HepG2 (cell line): ENCODE results near the gene HPCAL1. TPM values are rescaled to one million over a fixed set of nuclear protein-coding genes. Genes with fewer than 3 reads are reported as not detected.

Experiments
- CEBPB ChIP-seq: IDR thresholded peaks from 2 replicates; pipeline ENCODE4 v1.6.1; 2011; ENCODE audit warnings: low read depth, low read length, improper control_type of control experiment, borderline replicate concordance
- DNMT1 ChIP-seq: sonication (generic); formaldehyde crosslinking; IDR thresholded peaks from 2 replicates; pipeline ENCODE4 v1.5.1; 2020; ENCODE audit warnings: mild to moderate bottlenecking, missing genetic modification reagents
- FOXJ3 ChIP-seq: sonication (generic); formaldehyde crosslinking; IDR thresholded peaks from 2 replicates; pipeline ENCODE4 v1.4.0; 2020; ENCODE audit warnings: missing genetic modification reagents, mild to moderate bottlenecking, borderline replicate concordance
- MAFK ChIP-seq, 2 experiments: IDR thresholded peaks in 1 of 2; conservative IDR thresholded peaks in 1 of 2; 2 replicates each; pipeline ENCODE4 v1.6.1; 2011; ENCODE audit warnings: improper control_type of control experiment in 2 of 2, low read length in 2 of 2
- MAX ChIP-seq: IDR thresholded peaks from 2 replicates; pipeline ENCODE4 v1.6.1; 2012; ENCODE audit warnings: inconsistent platforms
- MAZ ChIP-seq, 2 experiments: sonication (generic) in 1 of 2; formaldehyde crosslinking in 1 of 2; IDR thresholded peaks; 2 replicates each; pipeline versions ENCODE4 v1.5.0 to v1.6.1; 2012 to 2020; ENCODE audit warnings: low read depth in 2 of 2, mild to moderate bottlenecking in 2 of 2, borderline replicate concordance in 1 of 2, improper control_type of control experiment in 1 of 2, low read length in 1 of 2, missing genetic modification reagents in 1 of 2, moderate library complexity in 1 of 2
- MXI1 ChIP-seq: IDR thresholded peaks from 3 replicates; pipeline ENCODE4 v1.6.1; 2012; ENCODE audit warnings: low read depth, low read length, inconsistent platforms, borderline replicate concordance
- NCOA2 ChIP-seq: sonication (generic); formaldehyde crosslinking; IDR thresholded peaks from 2 replicates; pipeline ENCODE4 v1.8.0; 2022; ENCODE audit warnings: inconsistent platforms
- NFATC3 ChIP-seq: sonication (generic); formaldehyde crosslinking; IDR thresholded peaks from 2 replicates; pipeline ENCODE4 v1.5.1; 2020; ENCODE audit warnings: mild to moderate bottlenecking, missing genetic modification reagents
- PHF20 ChIP-seq: sonication (generic); formaldehyde crosslinking; IDR thresholded peaks from 2 replicates; pipeline ENCODE4 v1.5.0; 2020; ENCODE audit warnings: mild to moderate bottlenecking, missing genetic modification reagents
- TARDBP ChIP-seq: sonication (generic); formaldehyde crosslinking; IDR thresholded peaks from 2 replicates; pipeline ENCODE4 v1.8.0; 2022; ENCODE audit warnings: mild to moderate bottlenecking, missing genetic modification reagents
- TBX3 ChIP-seq: fragments of 450-650 bp; IDR thresholded peaks from 2 replicates; pipeline ENCODE4 v1.6.1; 2017; ENCODE audit warnings: antibody characterized with exemption, mild to moderate bottlenecking, inconsistent platforms, borderline replicate concordance
- TEAD3 ChIP-seq: optimal IDR thresholded peaks from 2 replicates; pipeline ENCODE3; 2016; ENCODE audit warnings: borderline replicate concordance
- TIGD3 ChIP-seq: sonication (generic); formaldehyde crosslinking; IDR thresholded peaks from 2 replicates; pipeline ENCODE4 v1.5.1; 2020; ENCODE audit warnings: mild to moderate bottlenecking, missing genetic modification reagents, borderline replicate concordance
- ZBTB26 ChIP-seq: IDR thresholded peaks from 2 replicates; pipeline ENCODE4 v1.6.1; 2016; ENCODE audit warnings: missing compliant biosample characterization, missing genetic modification reagents, borderline replicate concordance
- ZFAT ChIP-seq: sonication (generic); formaldehyde crosslinking; conservative IDR thresholded peaks from 2 replicates; pipeline ENCODE4 v1.8.1; 2023; ENCODE audit warnings: missing genetic modification reagents, inconsistent platforms
- ZMYM4 ChIP-seq: sonication (generic); formaldehyde crosslinking; IDR thresholded peaks from 2 replicates; pipeline ENCODE4 v1.8.1; 2023; ENCODE audit warnings: mild to moderate bottlenecking, missing genetic modification reagents
- ZNF232 ChIP-seq: sonication (generic); formaldehyde crosslinking; IDR thresholded peaks from 2 replicates; pipeline ENCODE4 v1.4.0; 2020; ENCODE audit warnings: missing genetic modification reagents, borderline replicate concordance
- ZNF280B ChIP-seq: sonication (generic); formaldehyde crosslinking; IDR thresholded peaks from 2 replicates; pipeline ENCODE4 v1.5.0; 2020; ENCODE audit warnings: missing genetic modification reagents, mild to moderate bottlenecking, borderline replicate concordance
- ZNF496 ChIP-seq: sonication (generic); formaldehyde crosslinking; IDR thresholded peaks from 2 replicates; pipeline ENCODE4 v1.8.1; 2023; ENCODE audit warnings: mild to moderate bottlenecking, moderate library complexity, missing genetic modification reagents; ENCODE audit not compliant: insufficient replicate concordance
- ZNF563 ChIP-seq: sonication (generic); formaldehyde crosslinking; IDR thresholded peaks from 2 replicates; pipeline ENCODE4 v1.8.0; 2022; ENCODE audit warnings: mild to moderate bottlenecking, moderate library complexity, missing genetic modification reagents
- ZNF570 ChIP-seq: sonication (generic); formaldehyde crosslinking; IDR thresholded peaks from 2 replicates; pipeline ENCODE4 v1.4.0; 2020; ENCODE audit warnings: mild to moderate bottlenecking, missing genetic modification reagents, borderline replicate concordance
- ZNF576 ChIP-seq: sonication (generic); formaldehyde crosslinking; IDR thresholded peaks from 2 replicates; pipeline ENCODE4 v1.4.0; 2020; ENCODE audit warnings: mild to moderate bottlenecking, missing genetic modification reagents
- ZNF619 ChIP-seq: sonication (generic); formaldehyde crosslinking; IDR thresholded peaks from 2 replicates; pipeline ENCODE4 v1.4.0; 2020; ENCODE audit warnings: mild to moderate bottlenecking, missing genetic modification reagents
- polyA plus RNA-seq, 8 experiments: library from polyadenylated mRNA; depleted of rRNA in 3 of 8; stranded (reverse) in 7 of 8; unstranded in 1 of 8; fragments of >200 nt; fragmentation: Illumina TruSeq in 4 of 8; extraction: Trizol in 4 of 8; gene quantifications; 2 replicates each; pipeline versions ENCODE4 v1.2.1 to v1.2.3, GENCODE V29; 2011 to 2016; ENCODE audit warnings: low read depth in 4 of 8, missing spikeins in 1 of 8, mixed read lengths in 1 of 8; ENCODE audit not compliant: insufficient read depth in 1 of 8
- total RNA-seq, 5 experiments: library from RNA; depleted of rRNA; stranded (reverse); fragments of >200 nt; fragmentation: Illumina TruSeq; extraction: Trizol; gene quantifications; 2 replicates each; pipeline ENCODE4 v1.2.3, GENCODE V29; 2016; ENCODE audit warnings: low read depth in 1 of 5

HPCAL1 gene
- total and polyA plus RNA-seq, 2 of the 13 experiments (the other 11 are each of a cell fraction or from before 2014, with no cell fraction given), result 29.5 to 29.9 TPM

GRCh38 chr2:10369269-10370255 is 66.9 kb downstream of the HPCAL1 start (continued):
- TF ChIP-seq ZNF619 (CRISPR knock-in tag) (no peak), ZMYM4 (CRISPR knock-in tag) (no peak), ZNF576 (CRISPR knock-in tag) (no peak), TIGD3 (CRISPR knock-in tag) (no peak), ZFAT (CRISPR knock-in tag) (no peak), NCOA2 (CRISPR knock-in tag) (0 out of 2 replicates have a peak, but pooled peaks have one; percentile 25), MXI1 (no peak), NFATC3 (CRISPR knock-in tag) (no peak; the same call in 1 of the 2 replicates), ZNF496 (CRISPR knock-in tag) (no peak), FOXJ3 (CRISPR knock-in tag) (no peak), CEBPB (no peak), PHF20 (CRISPR knock-in tag) (no peak), ZNF232 (CRISPR knock-in tag) (no peak), TBX3 (no peak), TARDBP (CRISPR knock-in tag) (no peak), ZBTB26 (CRISPR knock-in tag) (no peak), TEAD3 (CRISPR knock-in tag) (peak; percentile 86), ZNF280B (CRISPR knock-in tag) (no peak), DNMT1 (CRISPR knock-in tag) (peak; percentile 8; the same call in 1 of the 2 replicates), ZNF563 (CRISPR knock-in tag) (no peak), MAFK (conservative IDR thresholded peaks at IDR 0.05 in 1 of 2, IDR thresholded peaks at IDR 0.05 in 1 of 2; ENCODE audit: low read length in 2 of 2) (no peak), ZNF570 (CRISPR knock-in tag) (no peak), MAZ (IDR thresholded peaks at IDR 0.05; ENCODE audit: borderline replicate concordance, low read depth, low read length) (no peak), MAZ (CRISPR knock-in tag; IDR thresholded peaks at IDR 0.05; ENCODE audit: low read depth) (no peak), MAX (no peak)
